GM21528 (cell line): ENCODE data around the gene LATS2.

ENCODE experiments used
- ATAC-seq: cut with Tn5 transposase; IDR thresholded peaks from one replicate; pipeline ENCODE4 v1.9.1; 2021; ENCODE audit warnings: mild to moderate bottlenecking, moderate library complexity; ENCODE audit not compliant: unreplicated experiment, low FRiP score

Gene LATS2

GRCh38 chr13:21048901-21049698 is 12.3 kb downstream of the LATS2 start:
- no peak for ATAC-seq

GRCh38 chr13:21047591-21048282 is 13.6 kb downstream of the LATS2 start:
- no peak for ATAC-seq

- ATAC-seq = no peak
Measured at GRCh38 chr13:21047087-21047486, 14.3 kb downstream of the LATS2 start.

DNA sequence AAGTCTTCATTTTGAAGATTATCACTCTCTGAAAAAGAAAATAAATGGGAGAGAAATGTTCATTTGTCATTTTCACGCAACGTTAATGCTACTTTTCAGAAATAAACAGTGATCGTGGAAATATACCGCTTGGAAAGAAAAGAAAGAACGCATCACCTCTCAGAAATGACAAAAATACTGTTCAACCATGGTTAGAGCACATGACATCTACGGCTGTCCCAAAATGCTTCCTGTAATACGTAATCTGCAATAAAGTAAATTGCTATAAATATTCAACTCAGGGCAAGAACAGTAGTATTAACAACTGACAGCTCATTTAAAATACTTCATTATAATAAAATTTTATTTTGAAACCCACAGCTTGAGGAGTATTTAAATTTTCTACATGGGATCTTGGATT is 15.2 kb downstream of the LATS2 start:
- no peak for ATAC-seq

DNA sequence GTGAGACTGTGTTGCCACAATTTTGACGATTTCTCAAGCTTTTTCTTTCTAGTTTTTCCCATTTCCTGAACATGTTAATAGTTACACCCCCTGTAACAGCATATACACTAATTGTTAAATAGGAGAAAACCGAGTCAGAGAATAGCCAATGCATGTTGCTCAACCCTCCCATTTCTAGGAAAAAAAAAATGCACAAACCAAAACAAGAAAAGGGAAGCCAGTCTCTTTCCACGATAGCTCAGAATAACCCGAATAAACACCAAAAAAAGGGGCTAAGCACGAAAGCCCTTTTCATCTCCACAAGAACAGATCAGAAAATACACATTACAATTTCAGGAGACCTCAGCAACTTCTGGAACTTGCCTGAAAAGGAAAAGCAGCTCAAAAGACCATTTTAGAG is 16.3 kb downstream of the LATS2 start:
- ATAC-seq = no peak

GRCh38 chr13:21043898-21044297 is 17.5 kb downstream of the LATS2 start:
- no peak for ATAC-seq

DNA sequence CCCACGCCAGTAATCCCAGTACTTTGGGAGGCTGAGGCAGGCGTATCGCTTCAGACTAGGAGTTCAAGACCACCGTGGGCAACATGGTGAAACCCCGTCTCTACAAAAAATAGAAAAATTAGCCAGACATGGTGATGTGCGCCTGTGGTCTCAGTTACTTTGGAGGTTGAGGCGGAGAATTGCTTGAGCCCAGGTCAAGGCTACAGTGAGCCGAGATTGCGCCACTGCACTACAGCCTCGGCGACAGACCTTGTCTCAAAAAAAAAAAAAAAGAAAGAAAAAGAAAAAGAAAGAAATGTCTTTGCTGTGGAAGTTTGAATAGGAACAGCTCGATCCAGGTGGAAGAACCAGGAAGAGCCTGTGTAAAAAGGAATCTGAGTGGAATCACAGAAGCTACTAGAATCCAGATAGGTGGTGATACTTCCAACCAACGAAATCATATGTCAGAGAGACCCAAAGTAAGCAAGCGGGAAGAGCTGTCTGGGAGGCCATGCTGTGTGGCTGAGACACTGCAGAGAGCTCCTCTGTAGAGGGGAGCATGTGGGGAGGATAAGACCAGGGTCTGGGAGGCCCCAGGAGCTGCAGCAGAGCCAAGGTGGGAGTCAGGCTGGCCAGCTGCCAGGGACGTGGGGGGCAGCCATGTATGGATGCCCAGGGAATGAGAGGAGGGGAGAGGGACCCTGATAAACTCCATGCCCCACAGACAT is 21.1 kb downstream of the LATS2 start:
- ATAC-seq = no peak

- ATAC-seq = no peak
Measured at GRCh38 chr13:21039097-21039800, 22.1 kb downstream of the LATS2 start.

GRCh38 chr13:21037656-21038055 is 23.7 kb downstream of the LATS2 start:
- no peak for ATAC-seq

DNA sequence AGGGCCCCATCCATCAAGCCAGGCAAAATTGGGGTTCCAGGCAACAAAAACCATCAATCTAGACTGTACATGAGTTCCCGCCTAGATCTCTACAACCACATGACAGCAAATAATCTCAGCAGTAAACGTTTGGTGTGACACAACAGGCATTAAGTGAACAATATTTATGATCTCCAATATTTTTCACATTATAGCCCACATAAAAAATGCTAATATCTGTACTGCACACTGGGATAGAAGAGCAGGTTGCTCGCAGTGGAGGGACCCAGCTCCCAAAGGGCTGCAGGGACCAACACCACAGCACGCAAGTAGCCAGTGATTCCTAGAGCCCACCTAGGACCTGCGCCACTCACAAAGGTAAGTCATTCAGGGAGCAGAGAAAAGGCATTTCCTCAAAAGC is 25.9 kb downstream of the LATS2 start:
- ATAC-seq = no peak

DNA sequence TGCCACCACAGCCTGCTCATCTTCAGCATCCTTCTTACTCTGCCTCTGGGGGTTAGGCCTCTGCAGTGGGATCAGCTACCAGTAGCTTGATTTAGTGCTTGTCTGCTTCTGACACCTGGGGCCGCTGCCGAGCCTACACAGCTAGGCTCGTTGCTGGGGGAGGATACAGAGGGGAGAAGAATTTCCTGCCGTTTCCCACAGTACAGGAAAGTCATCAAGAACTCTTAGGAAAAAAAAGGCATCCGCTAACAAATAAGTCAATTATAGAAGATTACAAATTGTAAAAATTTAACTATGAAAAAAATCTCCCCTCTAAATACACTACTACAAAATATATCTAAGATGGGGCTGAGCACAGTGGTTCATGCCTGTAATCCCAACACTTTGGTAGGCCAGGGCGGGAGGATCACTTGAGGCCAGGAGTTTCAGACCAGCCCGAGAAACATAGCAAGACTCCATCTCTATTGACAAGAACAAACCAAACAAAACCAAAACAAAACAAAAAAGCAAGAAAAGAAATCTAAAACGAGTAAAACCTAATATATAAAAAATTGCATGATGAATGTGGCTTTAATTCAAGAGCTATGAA is 26.7 kb downstream of the LATS2 start:
- ATAC-seq = no peak

GRCh38 chr13:21033856-21034602 is 27.4 kb downstream of the LATS2 start:
- no peak for ATAC-seq

GRCh38 chr13:21033212-21033840 is 28.1 kb downstream of the LATS2 start:
- ATAC-seq = no peak

GRCh38 chr13:21032656-21033055 is 28.7 kb downstream of the LATS2 start:
- ATAC-seq = no peak

GRCh38 chr13:21031594-21032275 is 29.7 kb downstream of the LATS2 start:
- ATAC-seq = no peak

DNA sequence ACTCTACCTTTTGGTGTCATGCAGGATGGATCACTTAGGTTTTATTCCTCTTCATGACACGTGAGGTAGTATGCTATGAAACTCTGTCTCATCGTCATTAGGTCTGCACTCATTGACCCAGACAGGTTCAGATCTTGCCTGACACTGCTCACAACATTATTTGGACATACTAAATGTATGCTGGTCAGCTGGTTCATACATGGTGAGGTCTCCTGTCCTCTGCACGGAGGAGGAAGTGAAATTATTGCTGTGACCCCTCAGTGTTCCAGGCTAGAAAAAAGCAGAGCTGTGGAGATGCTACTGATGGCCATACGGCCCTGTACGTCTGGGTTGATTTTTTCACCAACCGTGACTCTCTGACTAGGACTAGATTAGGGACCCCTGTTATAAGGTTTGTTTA is 35.8 kb downstream of the LATS2 start:
- no peak for ATAC-seq

DNA sequence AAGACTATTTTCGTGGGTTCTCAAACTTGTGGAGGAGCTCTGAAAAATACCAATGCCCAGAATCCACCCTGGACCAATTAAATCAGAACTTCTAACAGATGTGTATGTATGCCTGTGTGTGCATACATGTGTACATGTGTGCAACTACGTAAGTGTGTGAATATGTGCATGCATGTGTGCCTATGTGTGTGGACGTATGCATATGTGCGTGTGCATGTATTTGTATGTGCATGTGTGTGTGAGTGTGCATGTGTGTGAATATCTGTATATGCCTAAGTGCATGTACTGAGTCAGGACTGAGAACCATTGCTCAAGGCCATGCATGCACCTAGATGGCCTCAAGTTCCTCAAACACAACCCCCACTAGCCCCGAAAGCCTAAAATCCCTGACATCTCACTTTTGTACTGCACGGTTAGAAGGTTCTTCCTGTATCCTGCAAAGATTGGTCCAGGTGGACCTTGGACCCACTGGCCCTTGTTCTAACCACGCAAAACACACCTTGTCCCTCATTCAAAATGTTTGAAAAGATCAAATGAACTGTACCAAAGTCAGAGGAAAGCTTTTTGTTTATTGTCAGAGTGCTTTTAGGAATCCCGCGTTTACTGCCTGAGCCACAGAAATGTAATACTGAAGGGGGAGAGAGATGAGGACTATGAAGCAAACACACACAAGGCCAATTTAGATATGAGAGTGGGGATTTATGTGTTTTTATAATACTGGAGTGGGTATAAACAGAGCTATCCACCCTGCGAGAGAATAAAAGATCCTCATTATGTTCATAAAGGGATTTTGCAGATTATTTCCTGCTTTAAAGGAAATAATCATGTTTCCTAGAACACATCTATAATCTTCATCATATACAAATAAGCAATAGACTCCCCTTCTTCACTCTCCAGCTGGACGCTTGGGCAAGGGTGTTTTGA is 39.1 kb downstream of the LATS2 start:
- ATAC-seq = no peak

GRCh38 chr13:21020581-21020980 is 40.8 kb downstream of the LATS2 start:
- ATAC-seq = no peak
